ENCODE measurements around the gene KCNIP4. TPM values are rescaled to one million over a fixed set of nuclear protein-coding genes. Genes with fewer than 3 reads are reported as not detected.

KCNIP4 gene
- total RNA-seq, 4 donors from 2014 or later = 1.3 to 11.1 TPM; not detected in 2

DNA sequence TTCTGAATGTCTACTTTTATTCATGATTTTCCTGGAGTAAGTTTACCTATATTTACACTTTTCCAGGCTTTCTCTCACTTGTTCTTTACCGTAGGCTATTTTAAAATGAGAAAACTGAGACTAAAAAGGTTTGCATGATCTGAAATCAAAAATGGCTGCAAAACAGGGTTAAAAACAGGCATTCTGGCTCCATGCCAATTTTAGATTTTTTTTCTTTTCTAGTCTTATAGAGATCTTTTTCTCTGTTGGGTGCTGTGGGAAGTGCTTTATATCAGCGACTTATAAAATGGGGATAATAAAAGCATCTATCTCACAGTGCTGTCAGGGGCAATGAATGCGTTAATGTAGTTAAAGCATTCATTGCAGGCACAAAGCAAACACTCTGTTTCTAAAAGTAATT lies 953.6 kb downstream of the KCNIP4 start:
- H3K9me3 ChIP-seq = no peaks in the 10 kb centered on the region
- DNase-seq = no peak
- H3K4me3 ChIP-seq = no peak overlapping the region
- H3K27ac ChIP-seq = no peak overlapping the region
- H3K4me1 ChIP-seq = no peaks in the 10 kb centered on the region
- no peaks in the 10 kb centered on the region for H3K27me3 ChIP-seq
- intact Hi-C loops (cut with DNase I; ENCODE audit: low total_unique reads) = no loop called here
- TF ChIP-seq, protein P1, sequence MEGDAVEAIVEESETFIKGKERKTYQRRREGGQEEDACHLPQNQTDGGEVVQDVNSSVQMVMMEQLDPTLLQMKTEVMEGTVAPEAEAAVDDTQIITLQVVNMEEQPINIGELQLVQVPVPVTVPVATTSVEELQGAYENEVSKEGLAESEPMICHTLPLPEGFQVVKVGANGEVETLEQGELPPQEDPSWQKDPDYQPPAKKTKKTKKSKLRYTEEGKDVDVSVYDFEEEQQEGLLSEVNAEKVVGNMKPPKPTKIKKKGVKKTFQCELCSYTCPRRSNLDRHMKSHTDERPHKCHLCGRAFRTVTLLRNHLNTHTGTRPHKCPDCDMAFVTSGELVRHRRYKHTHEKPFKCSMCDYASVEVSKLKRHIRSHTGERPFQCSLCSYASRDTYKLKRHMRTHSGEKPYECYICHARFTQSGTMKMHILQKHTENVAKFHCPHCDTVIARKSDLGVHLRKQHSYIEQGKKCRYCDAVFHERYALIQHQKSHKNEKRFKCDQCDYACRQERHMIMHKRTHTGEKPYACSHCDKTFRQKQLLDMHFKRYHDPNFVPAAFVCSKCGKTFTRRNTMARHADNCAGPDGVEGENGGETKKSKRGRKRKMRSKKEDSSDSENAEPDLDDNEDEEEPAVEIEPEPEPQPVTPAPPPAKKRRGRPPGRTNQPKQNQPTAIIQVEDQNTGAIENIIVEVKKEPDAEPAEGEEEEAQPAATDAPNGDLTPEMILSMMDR (IDR thresholded peaks at IDR 0.05) = no peak
- no peak for TF ChIP-seq POLR2A (IDR thresholded peaks at IDR 0.05)
- no peaks in the 10 kb centered on the region for H3K36me3 ChIP-seq

DNA sequence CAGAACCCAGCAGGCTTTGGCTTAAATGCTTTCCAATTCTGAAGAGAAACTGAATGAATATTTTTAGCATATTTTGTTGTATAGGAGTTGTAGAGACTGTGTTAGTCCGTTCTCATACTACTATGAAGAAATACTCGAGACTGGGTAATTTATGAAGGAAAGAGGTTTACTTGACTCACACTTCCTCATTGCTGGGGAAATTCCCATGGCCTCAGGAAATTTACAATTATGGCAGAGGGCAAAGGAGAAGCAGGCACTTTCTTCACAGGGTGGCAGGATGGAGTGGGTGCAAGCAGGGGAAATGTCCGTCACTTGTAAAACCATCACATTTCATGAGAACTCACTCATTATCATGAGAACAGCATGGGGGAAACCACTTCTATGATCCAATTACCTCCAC lies 956.6 kb downstream of the KCNIP4 start:
- no peak for DNase-seq
- Histone ChIP-seq H3K4me1 (no peaks in the 10 kb centered on the region), H3K27me3 (no peaks in the 10 kb centered on the region), H3K4me3 (no peak overlapping the region), H3K27ac (no peak overlapping the region), H3K36me3 (no peaks in the 10 kb centered on the region), H3K9me3 (no peaks in the 10 kb centered on the region)
- intact Hi-C loops (cut with DNase I; ENCODE audit: low total_unique reads) = no loop called here
- TF ChIP-seq POLR2A (IDR thresholded peaks at IDR 0.05) = no peak
- TF ChIP-seq, protein P1 (IDR thresholded peaks at IDR 0.05) = no peak

- TF ChIP-seq, protein P1 (IDR thresholded peaks at IDR 0.05) = no peak
- no peak for TF ChIP-seq POLR2A (IDR thresholded peaks at IDR 0.05)
- no peak overlapping the region for H3K27ac ChIP-seq
- H3K9me3 ChIP-seq = no peaks in the 10 kb centered on the region
- intact Hi-C loops (cut with DNase I; ENCODE audit: low total_unique reads) = no loop called here
- no peaks in the 10 kb centered on the region for H3K27me3 ChIP-seq
- no peaks in the 10 kb centered on the region for H3K36me3 ChIP-seq
- no peaks in the 10 kb centered on the region for H3K4me1 ChIP-seq
- no peak for DNase-seq
- no peak overlapping the region for H3K4me3 ChIP-seq
These were observed 961.4 kb downstream of the KCNIP4 start for GRCh38 chr4:20987191-20987590.

- H3K27ac ChIP-seq = no peak overlapping the region
- no peaks in the 10 kb centered on the region for H3K27me3 ChIP-seq
- no peaks in the 10 kb centered on the region for H3K36me3 ChIP-seq
- H3K4me3 ChIP-seq = no peak overlapping the region
- TF ChIP-seq, protein P1 (IDR thresholded peaks at IDR 0.05) = no peak
- no peak for TF ChIP-seq POLR2A (IDR thresholded peaks at IDR 0.05)
- intact Hi-C loops (cut with DNase I; ENCODE audit: low total_unique reads) = no loop called here
- H3K4me1 ChIP-seq = no peaks in the 10 kb centered on the region
- H3K9me3 ChIP-seq = no peaks in the 10 kb centered on the region
- no peak for DNase-seq
These were observed 964.1 kb downstream of the KCNIP4 start for GRCh38 chr4:20984576-20984836.

GRCh38 chr4:20983763-20984575 lies 964.6 kb downstream of the KCNIP4 start:
- Histone ChIP-seq H3K4me3 (no peak overlapping the region), H3K27me3 (no peaks in the 10 kb centered on the region), H3K9me3 (no peaks in the 10 kb centered on the region), H3K27ac (no peak overlapping the region), H3K4me1 (no peaks in the 10 kb centered on the region), H3K36me3 (no peaks in the 10 kb centered on the region)
- DNase-seq = peak in 1 of 2 donors; percentile 11
- TF ChIP-seq POLR2A (IDR thresholded peaks at IDR 0.05) = no peak
- TF ChIP-seq, protein P1 (IDR thresholded peaks at IDR 0.05) = no peak
- intact Hi-C loops (cut with DNase I; ENCODE audit: low total_unique reads) = no loop called here
